GM19372 (cell line): ENCODE results near the gene CD47.
A peak's percentile ranks its signal among the peaks of the same experiment; 100 is the strongest.

Experiments used
- ATAC-seq: cut with Tn5 transposase; IDR thresholded peaks from one replicate; pipeline ENCODE4 v1.9.1; 2021; ENCODE audit warnings: mild to moderate bottlenecking, low read depth, moderate library complexity; ENCODE audit not compliant: unreplicated experiment

CD47 gene

DNA sequence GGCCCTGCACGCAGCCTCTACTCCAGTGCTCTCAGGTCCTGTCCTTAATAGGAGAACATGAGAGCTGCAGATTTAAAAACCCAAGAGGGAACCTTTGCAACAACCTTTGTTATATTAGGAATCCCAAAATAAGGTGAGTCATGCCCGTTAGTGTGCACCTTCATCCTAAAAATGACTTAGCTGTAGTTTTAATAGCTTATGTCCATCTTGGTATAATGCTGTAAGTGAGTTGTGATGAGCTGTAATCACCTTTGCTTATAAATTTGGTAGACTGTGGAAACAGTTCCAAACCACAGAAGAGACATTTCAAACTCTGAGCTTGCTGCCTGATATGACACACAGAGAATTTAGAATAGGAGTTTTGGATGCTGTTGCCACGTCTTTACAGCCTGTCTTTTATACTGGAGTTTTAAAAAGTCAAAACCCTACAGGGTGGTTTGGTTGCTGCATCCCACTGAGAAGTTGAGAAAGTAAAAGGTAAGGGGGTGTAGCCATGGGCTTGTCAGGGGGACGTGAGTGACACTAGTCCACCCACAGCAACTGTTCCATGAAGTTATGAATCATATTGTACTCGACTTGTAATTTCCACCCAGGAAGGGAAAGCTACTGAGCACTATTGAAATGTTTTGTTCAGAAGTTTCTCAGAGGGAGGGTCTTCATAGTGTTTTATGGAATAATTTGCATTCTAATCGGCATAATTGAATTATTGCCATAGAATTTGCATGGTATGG lies 27.4 kb upstream of the CD47 start:
- ATAC-seq: no peak

DNA sequence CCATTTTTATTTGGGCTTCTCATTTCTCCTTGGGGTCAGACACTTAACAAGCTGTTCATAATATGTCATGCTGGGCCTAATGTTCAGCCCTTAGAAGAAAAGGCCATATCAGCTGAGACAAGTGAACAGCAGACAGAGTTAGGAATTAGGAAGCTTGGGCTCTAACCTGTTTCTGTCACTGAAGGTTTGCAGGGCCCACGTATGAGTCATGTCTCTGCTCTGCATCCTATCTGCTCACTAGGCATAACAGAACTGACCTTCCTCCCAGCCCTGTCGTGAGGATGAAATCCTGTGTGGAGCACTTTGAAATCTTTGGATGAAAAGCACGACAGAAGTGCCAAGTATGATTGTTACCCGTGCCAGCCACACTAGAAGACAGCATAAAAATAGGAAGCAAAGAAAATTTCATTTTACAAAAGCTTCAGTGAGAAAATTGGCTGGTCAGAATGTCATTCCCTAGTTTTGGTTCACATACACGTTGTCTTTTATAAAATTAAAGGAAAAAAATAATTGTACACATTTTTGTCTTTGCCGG lies 26.5 kb upstream of the CD47 start:
- no peak for ATAC-seq

DNA sequence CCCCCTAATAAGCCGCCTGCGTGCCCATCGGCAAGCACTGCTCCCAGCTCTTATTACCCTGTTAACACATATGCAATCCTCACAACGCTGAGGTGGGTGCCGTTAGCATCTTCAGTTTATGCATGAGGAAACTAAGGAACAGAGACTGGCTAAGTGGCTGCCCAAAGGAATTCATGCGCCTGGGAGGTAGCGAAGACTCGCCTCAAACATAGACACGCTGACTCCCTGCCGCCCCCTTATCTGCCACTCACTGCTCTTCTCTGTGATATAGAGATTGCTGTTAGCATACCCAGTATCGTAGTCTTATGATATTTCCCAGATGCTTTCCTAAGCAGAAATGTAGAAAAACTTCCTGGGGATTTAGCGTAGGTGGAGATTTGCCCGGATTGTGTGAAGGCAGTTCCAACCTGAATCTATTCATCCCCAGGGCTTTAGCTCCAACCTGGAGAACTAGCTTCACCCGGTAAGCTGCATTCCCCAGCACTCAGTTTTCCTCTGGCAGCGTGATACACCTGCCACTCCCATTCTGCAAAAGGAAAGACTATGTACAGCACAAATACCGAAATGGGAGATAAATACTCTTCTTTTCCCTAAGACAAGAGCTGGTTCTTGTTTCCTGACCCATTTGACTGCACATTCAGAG lies 23.7 kb upstream of the CD47 start:
- ATAC-seq: no peak

DNA sequence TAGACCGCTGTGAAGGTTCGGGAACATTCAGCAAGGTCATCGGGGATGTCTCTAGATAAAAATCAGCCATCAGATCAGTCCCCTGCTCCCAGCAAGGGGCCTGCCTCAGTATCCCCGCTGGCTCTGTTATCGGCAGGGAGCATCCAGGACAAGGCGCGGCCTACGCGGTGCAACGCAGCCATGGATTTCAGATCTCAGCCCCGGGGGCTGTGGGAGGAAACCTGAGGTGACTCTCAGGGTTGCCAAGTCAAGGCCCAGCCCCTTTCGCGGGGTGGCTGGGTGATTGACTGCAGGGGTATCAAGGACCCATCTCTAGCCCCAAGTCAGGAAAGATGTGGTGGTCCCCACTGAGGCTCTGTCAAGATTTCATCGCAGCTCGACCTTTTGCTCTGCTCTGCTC lies 23.1 kb upstream of the CD47 start:
- no peak for ATAC-seq

DNA sequence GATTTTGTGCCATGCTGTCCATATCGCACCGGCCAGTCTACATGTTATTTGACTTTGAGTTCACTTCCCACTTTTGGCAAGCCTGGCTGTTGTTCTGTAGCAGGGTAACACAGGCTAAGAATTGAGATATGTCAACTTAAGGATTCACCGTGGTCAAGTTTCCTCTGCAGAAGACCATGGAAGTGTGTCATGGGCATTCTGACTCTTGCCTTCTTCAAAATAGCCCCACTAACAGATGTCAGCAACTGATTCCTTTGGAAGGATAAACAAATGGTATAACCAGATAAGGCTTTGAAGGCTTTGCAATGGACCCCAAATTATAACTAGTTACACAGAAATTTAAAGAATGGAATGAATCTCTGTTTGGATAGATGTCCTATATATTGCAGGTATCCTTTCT lies 20.1 kb upstream of the CD47 start:
- ATAC-seq: no peak

DNA sequence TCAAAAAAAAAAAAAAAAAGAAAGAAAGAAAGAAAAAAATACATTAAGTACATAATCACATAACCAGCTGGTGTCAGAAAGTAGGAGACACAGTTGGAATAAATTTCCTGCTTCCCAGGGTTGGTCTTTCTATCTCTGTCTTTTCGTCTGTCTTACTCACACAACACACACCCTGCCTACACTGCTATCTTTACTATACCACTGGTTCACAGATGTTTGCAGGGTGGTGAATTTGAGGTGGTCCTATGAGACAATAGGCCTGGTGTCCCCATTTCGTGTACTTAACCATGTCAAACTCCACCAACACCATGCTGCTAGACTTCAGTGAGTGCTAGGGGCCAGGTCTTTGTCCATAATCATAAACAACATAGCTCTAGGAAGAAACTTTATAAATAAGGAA lies 17.6 kb upstream of the CD47 start:
- ATAC-seq: no peak

DNA sequence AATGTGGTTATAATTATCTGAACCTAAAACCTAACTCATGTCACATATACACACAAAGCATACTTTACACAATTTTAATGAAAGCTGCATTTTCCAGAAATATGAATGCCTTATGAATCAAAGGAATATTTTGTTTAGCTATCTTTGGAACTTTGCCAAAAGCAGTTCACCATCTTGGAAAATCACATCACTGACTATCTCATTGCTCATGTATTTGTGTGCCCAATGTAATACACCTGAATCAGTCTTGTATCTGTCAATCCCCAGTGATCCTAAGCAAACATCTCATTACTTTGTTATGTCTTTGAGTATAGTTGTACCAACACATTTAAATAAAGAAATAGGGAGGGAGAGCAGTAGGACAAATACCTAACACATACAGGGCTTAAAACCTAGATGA lies 15.6 kb upstream of the CD47 start:
- ATAC-seq: no peak

DNA sequence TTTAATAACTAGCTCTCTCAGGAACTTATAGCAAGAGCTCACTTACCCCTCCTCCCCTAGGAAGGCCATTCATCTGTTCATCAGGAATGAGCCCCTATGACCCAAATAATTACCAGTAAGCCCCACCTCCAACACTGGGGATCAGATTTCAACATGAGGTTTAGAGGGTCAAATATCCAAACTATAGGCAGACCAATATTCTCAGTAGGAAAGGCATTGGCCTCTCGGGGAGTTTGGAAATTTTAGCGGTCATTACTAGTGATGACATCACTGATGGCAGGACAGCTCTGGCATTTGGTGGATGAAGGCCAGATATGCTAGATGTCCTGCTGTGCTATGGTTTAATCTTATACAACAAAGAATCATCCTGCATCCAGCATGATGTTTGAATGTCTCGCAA lies 15.2 kb upstream of the CD47 start:
- no peak for ATAC-seq

DNA sequence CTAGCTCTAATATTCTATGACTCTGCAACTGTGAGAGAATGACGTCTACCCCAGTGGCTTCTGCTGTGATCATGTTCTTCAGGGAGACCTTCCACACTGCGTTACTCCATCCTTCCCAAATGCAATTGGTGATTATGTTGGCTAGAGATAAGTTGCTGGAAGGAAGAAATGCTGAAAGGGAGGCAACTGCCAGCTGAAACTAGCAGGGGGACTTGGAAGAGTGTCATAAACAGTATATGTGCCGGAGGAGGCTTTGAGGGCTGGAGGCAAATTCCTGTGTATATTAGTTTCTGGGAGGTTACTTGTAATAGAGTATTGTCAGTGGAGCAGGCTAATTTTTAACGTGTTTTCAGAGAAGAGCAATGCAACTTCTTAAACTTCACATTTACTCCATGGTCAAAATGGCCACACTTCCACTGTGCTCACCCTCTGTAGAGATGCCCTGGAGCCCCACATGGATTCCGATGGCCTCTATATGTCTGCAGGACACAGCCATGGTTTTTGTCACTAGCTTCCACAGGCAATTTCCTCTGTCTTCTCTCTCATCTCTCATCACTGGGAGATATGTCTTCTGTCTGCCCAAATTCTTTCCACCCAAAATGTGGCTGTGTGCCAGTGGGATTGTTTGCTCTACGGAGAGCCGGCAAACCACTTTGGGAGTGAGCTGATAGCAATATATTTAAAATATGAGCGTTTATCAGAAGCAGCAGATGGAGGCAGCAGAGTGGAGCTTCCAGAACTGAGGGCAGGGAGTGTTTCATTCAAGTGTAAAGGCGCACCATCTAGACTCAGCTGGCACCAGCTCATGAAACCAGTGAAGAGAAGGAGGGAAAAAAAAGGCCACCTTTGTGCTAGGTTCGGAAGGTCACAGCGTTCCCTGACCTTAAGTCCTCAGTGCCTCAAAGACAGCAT lies 13.3 kb upstream of the CD47 start:
- no peak for ATAC-seq

DNA sequence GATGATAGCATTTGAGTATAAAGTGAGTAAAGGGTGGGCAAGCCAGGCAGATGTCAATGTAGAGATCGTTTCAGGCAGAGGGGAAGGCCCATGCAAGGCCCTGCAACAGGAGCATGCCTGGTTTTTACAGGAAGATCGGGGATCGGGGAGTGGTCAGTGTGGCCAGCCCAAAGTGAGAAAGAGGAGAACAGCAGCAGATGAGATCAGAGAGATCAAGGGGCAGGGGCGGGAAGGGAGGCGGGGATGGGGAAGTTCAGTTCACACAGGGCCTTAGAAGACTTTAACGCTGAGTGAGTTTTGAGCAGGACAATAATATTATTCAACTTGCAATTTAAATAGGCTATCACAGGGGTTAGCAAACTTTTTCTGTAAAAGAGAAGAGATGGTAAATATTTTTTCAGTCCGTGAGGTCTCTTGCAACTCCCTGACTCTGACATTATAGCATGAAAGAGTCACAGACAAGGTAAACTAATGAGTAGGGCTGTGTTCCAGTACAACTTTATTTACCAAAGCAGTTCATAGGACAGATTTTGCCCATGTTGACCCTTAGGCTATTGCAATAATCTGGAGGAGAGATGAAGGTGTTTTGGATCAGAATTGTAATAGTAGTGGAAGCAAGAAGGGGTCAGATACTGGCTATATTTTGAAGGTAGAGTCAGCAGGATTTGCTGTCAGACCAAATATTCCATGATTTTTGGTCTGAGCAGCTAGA lies 12.4 kb upstream of the CD47 start:
- ATAC-seq: no peak

DNA sequence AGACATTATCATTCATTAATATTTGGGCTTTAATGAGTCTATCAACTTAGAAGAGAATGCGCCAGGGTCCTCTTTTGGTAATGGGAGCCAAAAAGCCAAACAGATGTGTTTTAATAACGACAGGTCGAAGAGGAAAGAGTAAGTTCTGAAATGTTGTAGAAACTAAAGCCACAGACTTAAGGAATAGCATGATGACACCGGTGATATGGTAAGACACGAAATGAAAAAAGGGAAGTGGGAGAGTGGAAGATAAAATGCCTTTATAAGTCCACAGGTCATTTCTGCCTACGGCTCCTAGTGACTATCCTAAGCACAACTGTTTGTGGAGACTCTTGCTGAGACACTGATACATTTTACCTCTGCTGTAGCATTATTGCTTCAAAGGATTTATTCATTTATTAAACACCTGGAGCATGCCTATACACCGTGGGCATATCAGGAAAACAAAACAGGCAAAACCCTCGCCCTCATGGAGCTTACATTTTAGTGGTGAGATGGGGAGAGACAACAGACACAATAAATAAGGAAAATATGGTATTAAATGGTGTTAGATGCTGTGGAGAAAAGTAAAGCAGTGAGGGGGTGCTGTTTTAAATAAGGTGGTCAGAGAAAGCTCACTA lies 11.7 kb upstream of the CD47 start:
- no peak for ATAC-seq

DNA sequence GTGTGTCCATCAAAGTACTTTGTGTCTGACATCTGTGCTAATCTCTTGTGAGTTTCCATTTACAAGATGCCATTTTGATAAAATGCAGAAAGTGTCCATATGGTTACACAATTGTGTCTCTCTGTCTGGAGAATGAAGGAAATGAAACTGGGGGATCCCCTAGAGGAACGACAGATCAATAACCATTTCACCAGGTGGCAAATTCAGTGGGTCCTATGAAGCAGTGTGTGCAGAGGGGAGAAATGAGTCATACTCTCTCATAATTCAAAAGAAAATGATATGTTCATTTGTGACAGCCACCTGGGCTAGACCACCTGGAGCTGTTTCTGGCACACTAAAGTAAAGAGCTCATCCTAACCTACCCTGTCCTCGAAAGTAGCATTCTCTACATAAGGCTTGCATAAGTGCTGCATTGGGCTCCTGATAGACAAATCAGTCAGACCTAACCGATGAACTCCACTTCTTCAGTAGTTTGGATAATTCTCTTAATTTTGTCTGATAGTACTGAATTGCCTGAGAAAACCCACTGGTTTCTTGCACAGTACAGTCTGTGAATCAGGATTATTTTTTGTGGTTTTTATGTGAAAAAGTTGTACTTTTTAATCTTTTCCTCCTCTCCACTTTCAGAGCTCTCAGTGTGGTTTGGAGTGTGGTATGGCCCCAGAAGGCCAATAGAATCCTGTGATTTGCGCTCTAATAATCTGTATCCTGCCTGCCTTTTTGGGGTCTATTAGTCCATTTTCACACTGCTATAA lies 10.3 kb upstream of the CD47 start:
- ATAC-seq: peak; percentile 84

DNA sequence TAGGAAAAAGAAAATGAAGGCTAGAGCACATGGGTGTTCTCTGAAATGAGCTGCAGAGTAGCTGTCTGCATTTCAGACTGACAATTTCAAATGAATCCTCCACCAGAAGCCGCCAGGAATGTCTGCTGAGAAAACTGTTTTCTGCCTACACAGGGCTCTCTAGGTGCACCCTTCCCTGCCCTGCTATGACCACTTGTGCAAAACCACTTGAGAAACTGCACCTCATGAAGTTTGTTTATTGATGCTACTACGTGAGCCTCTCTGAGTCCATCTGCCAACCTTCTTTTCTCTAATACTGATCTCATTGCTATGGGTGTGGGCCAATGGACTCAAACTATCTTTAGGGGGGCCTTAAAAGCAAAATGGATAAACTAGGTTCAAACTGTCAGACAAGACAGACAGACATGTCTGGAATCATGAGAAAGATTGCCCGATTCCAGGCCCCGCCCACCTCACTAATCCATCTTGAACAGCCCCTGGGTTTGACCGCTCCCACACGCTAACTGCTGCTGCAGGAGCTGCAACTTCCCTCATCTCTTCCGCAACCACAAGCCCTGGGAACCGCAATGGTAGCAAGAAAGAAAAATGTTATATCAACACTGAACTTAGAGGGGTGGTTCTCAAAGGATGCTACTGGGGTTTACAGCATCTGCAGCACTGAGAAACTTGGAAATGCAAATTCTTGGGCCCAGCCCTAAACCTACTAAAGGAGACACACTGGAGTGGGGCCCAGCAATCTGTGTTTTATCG lies 9.0 kb upstream of the CD47 start:
- ATAC-seq: no peak

DNA sequence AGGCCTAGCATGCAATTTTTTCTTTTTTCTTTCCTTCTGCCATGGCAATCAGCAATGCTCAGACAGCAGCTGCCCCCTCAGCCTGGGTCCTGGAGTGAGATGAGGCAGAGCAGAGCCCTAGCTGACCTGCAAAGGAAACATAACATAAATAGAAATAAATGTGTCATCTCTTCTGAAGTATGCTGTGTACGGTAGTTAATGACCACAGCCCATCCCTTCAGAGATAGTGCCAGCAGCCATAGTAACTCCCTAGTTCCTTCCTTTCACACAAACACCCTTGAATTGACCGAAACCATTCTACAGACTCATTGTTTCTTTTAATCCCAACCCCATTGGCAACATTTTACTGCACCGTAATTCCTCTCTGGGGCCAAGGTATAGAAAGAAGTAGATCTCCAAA lies 8.4 kb upstream of the CD47 start:
- no peak for ATAC-seq

DNA sequence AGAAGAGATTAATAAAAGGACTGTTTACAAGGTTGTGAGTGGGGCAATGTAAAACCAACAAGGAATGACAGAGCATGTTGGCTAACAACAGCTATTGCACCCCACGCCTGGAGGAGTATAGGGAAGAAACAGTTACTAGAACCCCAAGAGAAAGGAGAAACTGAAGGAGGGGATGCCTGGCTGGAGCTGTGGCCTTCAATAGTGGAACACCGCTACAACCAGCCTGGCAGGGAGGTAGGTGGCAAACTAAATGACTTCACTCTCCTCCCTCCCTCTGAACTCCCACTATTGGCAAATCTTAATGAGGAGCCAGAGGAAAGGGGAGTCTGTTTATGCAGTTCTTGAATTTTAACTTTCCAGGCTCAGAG lies 7.2 kb upstream of the CD47 start:
- ATAC-seq: no peak

DNA sequence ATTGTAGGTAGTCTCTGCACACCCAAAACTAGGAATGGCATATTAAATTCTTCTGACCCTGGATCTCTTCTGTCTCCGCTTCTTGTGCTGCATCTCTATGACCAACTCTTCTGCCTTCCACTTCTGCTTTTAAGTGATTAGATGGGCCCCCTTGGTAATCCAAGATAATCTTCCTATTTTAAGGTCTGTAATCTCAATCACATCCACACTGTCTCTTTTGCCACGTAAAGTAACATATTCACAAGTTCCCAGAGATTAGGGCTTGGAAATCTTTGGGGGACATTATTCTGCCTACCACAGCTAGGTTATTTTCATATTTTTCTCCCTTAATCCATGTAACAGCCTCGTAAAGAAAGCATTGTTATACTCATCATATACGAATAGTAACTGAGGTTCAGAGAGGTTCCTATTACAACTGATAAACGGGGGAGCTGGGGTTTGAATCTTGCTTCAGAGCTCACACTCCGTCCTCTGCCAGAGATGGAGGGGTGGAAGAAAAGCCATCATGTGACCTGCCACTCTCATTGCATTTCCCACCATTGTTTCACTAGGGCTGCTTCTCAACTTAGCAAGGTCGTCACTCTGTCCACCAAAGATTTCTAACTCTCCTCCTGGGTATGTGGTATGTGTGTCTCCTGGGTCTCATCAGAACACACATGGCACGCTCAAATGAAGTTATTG lies 6.6 kb upstream of the CD47 start:
- ATAC-seq: no peak

DNA sequence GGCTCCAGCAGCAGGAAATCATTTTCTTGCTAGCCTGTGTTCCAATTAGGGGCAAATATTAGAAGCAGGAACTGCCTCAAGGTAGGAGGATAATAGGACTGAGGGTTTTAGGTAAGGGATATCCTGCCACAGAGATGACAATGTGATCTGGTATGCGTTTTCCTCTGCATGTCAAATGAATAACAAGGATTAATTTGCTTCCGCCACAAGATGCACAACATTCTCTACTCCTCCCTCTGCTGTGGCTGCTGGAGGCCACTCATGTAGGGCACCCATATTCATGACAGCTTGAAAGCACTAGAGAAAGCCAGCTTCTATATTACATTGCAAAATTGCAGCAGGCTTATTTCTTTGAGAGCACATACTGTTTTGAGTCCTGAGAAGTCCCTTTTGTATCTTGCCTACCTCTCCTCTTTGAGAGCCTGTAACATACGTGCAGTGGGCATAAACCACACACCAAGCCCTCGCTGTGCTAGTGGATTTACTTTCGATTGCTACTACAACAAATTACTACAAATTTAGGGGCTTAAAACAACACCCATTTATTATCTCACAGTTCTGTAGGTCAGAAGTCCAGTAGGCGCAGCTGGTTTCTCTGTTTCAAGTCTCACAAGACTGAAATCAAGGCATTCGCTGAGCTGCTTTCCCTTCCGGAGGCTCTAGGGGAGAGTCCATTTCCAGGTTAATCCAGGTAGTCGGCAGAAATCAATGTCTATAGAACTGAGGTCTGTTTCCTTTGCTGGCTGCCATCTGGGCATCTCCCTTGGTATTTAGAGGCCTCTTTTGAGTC lies 5.9 kb upstream of the CD47 start:
- no peak for ATAC-seq
